ENCODE data around the gene PIK3C2G. TPM values are rescaled to one million over a fixed set of nuclear protein-coding genes. Genes with fewer than 3 reads are reported as not detected.

The PIK3C2G gene
- total and polyA plus RNA-seq, 10 of the 15 experiments (the other 5 are each of a cell fraction or from before 2014, with no cell fraction given) = not detected

GRCh38 chr12:18634382-18634781 is 373.1 kb downstream of the PIK3C2G start:
- H3K79me2 ChIP-seq (ENCODE audit: control insufficient read depth, insufficient read depth, low read length) = no peaks in the 10 kb centered on the region
- no peak for FAIRE-seq

GRCh38 chr12:18640321-18640955 is 379.1 kb downstream of the PIK3C2G start:
- Histone ChIP-seq H3K79me2 (ENCODE audit: control insufficient read depth, insufficient read depth, low read length) (no peaks in the 10 kb centered on the region), H2AFZ (ENCODE audit: control insufficient read depth, low read depth, low read length) (no peak overlapping the region), H3K4me1 (ENCODE audit: control insufficient read depth, insufficient read depth, low read length) (no peaks in the 10 kb centered on the region), H4K20me1 (ENCODE audit: control insufficient read depth, insufficient read depth) (no peaks in the 10 kb centered on the region), H3K4me2 (ENCODE audit: control insufficient read depth, insufficient read depth) (no peak overlapping the region), H3K9ac (ENCODE audit: control insufficient read depth, insufficient read depth, low read length) (no peak overlapping the region), H3K9me3 (replicated peaks; ENCODE audit: control insufficient read depth, insufficient read depth, low read length) (no peaks in the 10 kb centered on the region), H3K27ac (ENCODE audit: control insufficient read depth, insufficient read depth) (no peak overlapping the region), H3K4me3 (no peak overlapping the region), H3K27me3 (replicated peaks in 1 of 2; ENCODE audit: control insufficient read depth in 2 of 2, insufficient read depth in 2 of 2, low read length in 1 of 2) (no peaks in the 10 kb centered on the region), H3K36me3 (ENCODE audit: control insufficient read depth in 2 of 2, insufficient read depth in 2 of 2, low read length in 1 of 2) (no peaks in the 10 kb centered on the region)
- ChIA-PET POLR2A (no interaction called here), SMC1A (ENCODE audit: uncharacterized antibody, unreplicated experiment) (no interaction called here), RAD21 (ENCODE audit: unreplicated experiment) (no interaction called here), CTCF (no interaction called here)
- DNase-seq (ENCODE audit: low read depth, low spot score) = no peak
- 24% methylated on average over 4 of the region's 4 CpGs for WGBS (ENCODE audit: insufficient coverage, insufficient replicate concordance, low lambda C conversion rate, missing lambda C conversion rate)
- in situ Hi-C loops (cut with MboI) (no loop called here), intact Hi-C loops (cut with micrococcal nuclease; ENCODE audit: unreplicated experiment) (loop anchor here (10.0 kb wide), 1 partner anchor 206 kb away; no protein-coding TSS in a partner anchor)
- BruUV-seq (replicated peaks) = no TSS peak
- TF ChIP-seq IKZF1 (conservative IDR thresholded peaks at IDR 0.05) (no peak), SIN3A (IDR thresholded peaks at IDR 0.05; ENCODE audit: low read depth, low read length) (no peak), MLLT1 (IDR thresholded peaks at IDR 0.05) (no peak), BRCA1 (IDR thresholded peaks at IDR 0.05; ENCODE audit: low read depth, low read length) (no peak), TAF1 (IDR thresholded peaks at IDR 0.05; ENCODE audit: borderline replicate concordance, low read depth, low read length) (no peak), MTA2 (IDR thresholded peaks at IDR 0.05; ENCODE audit: low read depth) (no peak)
- no peak for ATAC-seq
- no peak for FAIRE-seq

More at GRCh38 chr12:18634382-18634781, 373.1 kb downstream of the PIK3C2G start:
- Histone ChIP-seq H3K27ac (ENCODE audit: control insufficient read depth, insufficient read depth) (no peak overlapping the region), H3K9ac (ENCODE audit: control insufficient read depth, insufficient read depth, low read length) (no peak overlapping the region), H3K36me3 (ENCODE audit: control insufficient read depth in 2 of 2, insufficient read depth in 2 of 2, low read length in 1 of 2) (no peaks in the 10 kb centered on the region), H2AFZ (ENCODE audit: control insufficient read depth, low read depth, low read length) (no peak overlapping the region), H3K4me1 (ENCODE audit: control insufficient read depth, insufficient read depth, low read length) (no peaks in the 10 kb centered on the region), H3K27me3 (replicated peaks in 1 of 2; ENCODE audit: control insufficient read depth in 2 of 2, insufficient read depth in 2 of 2, low read length in 1 of 2) (no peaks in the 10 kb centered on the region), H3K9me3 (replicated peaks; ENCODE audit: control insufficient read depth, insufficient read depth, low read length) (no peaks in the 10 kb centered on the region), H3K4me2 (ENCODE audit: control insufficient read depth, insufficient read depth) (no peak overlapping the region), H4K20me1 (ENCODE audit: control insufficient read depth, insufficient read depth) (no peaks in the 10 kb centered on the region), H3K4me3 (no peak overlapping the region)
- TF ChIP-seq GATAD2B (conservative IDR thresholded peaks at IDR 0.05; ENCODE audit: low read depth) (no peak), GABPA (IDR thresholded peaks at IDR 0.05; ENCODE audit: low read depth) (no peak)
- 13% methylated on average over 4 of the region's 4 CpGs for WGBS (ENCODE audit: insufficient coverage, insufficient replicate concordance, low lambda C conversion rate, missing lambda C conversion rate)
- RAD21 ChIA-PET (ENCODE audit: unreplicated experiment) = no interaction called here
- intact Hi-C loops (cut with micrococcal nuclease; ENCODE audit: unreplicated experiment) (no loop called here), in situ Hi-C loops (cut with MboI) (no loop called here)
- BruUV-seq (replicated peaks) = no TSS peak
- no peak for DNase-seq (ENCODE audit: low read depth, low spot score)
- ATAC-seq = no peak
- CTCF ChIA-PET = no interaction called here
- POLR2A ChIA-PET = no interaction called here
- SMC1A ChIA-PET (ENCODE audit: uncharacterized antibody, unreplicated experiment) = no interaction called here

Data from GM12878 (cell line).